GM18520 (cell line): Measurements from ENCODE around the gene CSF1R.
"Not testable (repeated sequence)": the region's sequence is repeated elsewhere in the genome, so short reads cannot be mapped to it uniquely, and the experiment has no call there.

Source experiments
- ATAC-seq: cut with Tn5 transposase; IDR thresholded peaks from one replicate; pipeline ENCODE4 v1.9.1; 2021; ENCODE audit not compliant: unreplicated experiment

Gene CSF1R

GRCh38 chr5:150057052-150057451, 29.3 kb downstream of the CSF1R start:
- no peak for ATAC-seq

GRCh38 chr5:150056075-150056443, 30.3 kb downstream of the CSF1R start:
- no peak for ATAC-seq

DNA sequence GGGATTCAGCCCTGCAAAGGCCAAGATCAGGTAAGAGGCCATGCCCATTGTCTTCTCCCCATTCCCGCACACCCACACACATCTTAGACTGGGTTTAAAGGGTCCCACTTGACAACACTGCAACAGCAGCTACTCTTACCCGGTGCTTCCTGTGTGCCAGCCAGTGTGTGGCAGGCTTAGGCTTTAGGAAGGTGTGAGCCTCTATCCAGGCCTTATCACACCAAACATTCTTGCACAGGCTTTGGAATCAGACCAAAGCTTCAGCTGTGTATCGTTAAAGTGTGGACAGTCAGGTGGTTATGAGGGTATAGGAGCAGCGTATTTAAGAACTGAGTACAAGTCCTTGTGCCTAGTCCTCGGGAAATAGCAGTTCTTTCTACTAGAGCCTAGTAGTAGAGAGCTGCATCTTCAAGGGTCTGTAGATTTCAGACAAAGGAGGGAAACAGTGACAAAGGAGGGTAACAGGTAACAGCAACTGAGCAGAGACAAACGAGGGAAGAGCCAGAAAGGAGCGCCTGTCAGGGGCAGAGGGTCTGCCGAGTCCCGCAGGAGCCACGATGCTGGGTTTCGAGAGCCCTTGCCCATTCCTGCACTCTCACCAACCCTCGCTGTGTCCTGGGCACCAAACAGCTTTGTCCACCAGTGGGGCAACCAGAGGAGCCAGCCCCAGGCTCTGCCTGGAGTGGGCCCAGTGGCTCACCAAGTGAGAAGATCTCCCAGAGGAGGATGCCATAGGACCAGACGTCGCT, 30.9 kb downstream of the CSF1R start:
- no peak for ATAC-seq

DNA sequence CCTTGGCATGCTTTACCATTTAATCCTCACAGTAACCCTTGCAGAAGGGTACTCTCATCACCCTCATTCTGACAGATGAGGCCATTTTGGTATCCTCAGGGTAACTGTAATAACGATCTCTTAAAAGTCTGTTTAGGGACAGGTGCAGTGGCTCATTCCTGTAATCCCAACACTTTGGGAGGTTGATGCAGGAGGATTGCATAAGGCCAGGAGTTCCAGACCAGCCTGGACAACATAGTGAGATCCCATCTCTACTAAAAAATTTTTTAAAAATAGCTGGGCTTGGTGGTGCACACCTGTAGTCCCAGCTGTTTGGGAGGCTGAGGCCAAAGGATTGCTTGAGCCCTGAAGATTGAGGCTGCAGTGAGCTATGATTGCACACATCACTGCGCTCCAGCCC, 31.8 kb downstream of the CSF1R start:
- no peak for ATAC-seq

GRCh38 chr5:150053713-150054392, 32.5 kb downstream of the CSF1R start:
- no peak for ATAC-seq

DNA sequence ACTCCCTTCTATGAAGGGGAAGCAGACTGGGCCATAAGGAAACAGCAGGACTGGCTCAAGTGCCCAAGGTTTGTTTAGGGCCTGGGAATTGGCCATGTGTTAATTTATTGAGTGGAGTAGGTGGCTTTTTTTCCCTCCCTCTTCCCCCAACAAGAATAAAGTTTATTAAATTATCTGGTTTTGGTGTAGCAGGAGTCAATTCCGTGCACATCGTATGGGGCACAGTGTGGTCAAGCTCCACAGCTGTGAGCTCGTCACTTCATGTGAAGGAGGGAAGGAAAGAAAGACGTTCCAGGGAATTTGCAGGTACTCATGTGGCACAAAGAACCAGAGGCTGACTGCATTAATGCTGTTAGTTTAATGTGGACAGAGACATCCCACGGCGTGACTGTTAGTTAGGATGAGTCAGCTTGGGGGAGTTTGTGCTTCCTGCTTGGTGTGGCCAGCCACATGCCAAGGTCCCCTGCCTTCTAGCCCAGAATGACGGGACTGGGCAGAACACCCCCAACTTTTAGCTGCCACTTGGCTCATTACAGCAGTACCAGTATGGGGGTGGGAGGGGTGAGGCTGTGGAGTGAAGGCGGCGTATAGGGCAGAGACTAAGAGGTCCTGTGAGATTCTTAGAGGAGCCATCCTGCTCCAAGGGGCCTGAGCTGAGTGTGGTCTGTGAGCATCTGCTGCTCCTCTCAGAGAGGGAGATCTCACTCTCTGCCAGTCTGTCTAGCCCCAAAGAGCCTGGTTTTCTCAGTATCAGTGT, 33.2 kb downstream of the CSF1R start:
- no peak for ATAC-seq

GRCh38 chr5:150052226-150052955, 34.0 kb downstream of the CSF1R start:
- ATAC-seq, result no peak

- no peak for ATAC-seq
These were observed 34.6 kb downstream of the CSF1R start for GRCh38 chr5:150051657-150052195.

GRCh38 chr5:150050172-150050811, 36.1 kb downstream of the CSF1R start:
- ATAC-seq, result not testable (repeated sequence)

- ATAC-seq, result no peak
These were observed 40.3 kb downstream of the CSF1R start for GRCh38 chr5:150046031-150046430.

DNA sequence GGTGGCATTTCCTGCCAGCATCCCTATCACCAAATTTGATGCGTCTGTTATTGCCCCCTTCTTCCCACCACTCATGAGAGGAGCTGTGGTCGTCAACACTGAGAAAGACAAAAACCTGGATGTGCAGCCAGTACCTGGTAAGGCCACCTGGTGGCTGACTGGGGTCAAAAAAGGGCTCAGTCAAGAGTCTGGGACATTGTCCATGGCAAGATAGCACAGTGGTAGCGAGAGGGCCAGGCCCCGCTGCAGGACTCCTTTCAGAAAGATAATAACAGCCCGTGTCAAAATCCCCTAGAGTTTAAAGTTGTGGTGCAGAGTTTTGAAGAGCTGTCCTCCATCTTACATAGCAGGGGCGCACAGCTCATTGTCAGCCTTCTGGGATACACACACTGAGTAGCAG, 40.8 kb downstream of the CSF1R start:
- ATAC-seq, result no peak

GRCh38 chr5:150044712-150045111, 41.6 kb downstream of the CSF1R start:
- no peak for ATAC-seq

DNA sequence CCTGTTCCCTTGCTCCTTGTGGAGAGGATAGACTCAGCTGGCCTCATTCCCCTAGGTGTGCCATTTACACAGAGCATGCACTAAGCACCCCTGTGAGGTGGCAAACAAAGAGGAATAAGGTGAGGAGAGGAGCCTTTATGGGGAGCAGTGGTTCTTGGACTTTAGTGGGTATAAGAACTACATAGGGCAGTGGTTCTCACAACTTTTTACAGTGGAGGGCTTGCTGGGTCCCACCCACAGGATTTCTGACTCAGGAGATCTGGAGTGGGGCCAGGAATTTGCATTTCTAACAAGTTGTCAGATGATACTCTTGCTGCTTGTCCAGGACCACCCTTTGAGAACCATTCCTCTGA, 42.0 kb downstream of the CSF1R start:
- no peak for ATAC-seq

GRCh38 chr5:150043657-150044328, 42.6 kb downstream of the CSF1R start:
- ATAC-seq, result no peak

- no peak for ATAC-seq
These were observed 43.9 kb downstream of the CSF1R start for GRCh38 chr5:150042459-150042858.

GRCh38 chr5:150038547-150038946, 47.8 kb downstream of the CSF1R start:
- ATAC-seq, result no peak

GRCh38 chr5:150036513-150036912, 49.8 kb downstream of the CSF1R start:
- ATAC-seq, result no peak

DNA sequence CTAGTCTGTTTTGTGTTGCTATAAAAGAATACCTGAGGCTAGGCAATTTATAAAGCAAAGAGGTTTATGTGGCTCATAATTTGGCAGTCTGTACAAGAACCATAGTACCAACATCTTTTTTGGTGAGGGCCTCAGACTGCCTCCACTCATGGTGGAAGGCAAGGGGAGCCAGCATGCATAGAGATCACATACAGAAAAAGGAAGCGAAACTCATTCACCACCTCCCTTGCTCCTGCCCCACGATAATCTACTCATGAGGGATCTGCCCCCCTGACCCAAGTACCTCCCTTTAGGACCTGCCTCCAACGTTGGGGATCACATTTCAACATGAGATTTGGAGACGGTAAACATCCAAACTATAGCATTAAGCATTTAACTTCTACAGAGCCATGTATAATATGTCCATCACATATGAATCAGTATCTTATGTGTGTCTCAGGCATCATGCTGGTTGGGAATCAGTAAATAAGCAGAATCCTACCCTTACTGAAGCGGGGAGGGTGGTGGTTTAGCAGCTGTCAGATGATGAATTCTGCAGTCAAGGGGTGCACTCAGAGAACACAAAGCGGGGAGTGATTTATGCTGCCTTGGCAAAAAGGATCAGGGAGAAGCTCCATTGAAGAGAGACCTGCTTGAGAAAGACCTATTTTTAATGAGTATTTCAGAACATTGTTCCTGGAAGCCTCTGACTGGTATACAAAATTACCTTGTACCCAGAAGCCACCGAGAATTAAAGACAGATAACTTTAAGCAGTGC, 51.0 kb downstream of the CSF1R start:
- ATAC-seq, result peak; percentile 78

DNA sequence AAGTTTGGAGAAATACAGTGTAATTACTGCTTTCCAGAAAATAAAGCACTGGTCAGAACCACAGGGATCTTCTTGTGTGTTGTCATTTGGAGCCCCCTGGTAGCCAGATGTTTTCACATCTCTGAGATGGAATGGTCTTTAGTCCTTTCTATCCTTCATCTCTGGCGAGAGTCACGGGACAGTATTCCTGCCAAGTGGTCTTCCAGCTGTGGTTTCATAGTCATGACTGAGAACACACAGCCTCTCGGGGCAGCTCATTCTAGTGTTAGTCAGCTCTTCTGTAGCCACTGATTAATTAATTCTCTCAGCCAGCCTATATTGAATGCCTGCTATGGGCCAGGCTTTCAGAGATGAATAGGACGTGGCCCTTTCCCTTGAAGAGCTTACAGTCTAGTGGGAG, 51.7 kb downstream of the CSF1R start:
- no peak for ATAC-seq
